Activated T-cell treated with anti-CD3 and anti-CD28 coated beads for 4 hours (primary cell): ENCODE results near the gene ALDH1L1.

Source experiments
- DNase-seq: peaks from one replicate; pipeline ENCODE4 v3.0.0-alpha.2; 2020

The ALDH1L1 gene

GRCh38 chr3:126180477-126181397 lies at the start of gene ALDH1L1:
Gene ALDH1L1, minus strand, starts transcription at chr3:126180586. Its CDS starts 19,607 bp downstream, at chr3:126160979.
- DNase-seq = no peak

DNA sequence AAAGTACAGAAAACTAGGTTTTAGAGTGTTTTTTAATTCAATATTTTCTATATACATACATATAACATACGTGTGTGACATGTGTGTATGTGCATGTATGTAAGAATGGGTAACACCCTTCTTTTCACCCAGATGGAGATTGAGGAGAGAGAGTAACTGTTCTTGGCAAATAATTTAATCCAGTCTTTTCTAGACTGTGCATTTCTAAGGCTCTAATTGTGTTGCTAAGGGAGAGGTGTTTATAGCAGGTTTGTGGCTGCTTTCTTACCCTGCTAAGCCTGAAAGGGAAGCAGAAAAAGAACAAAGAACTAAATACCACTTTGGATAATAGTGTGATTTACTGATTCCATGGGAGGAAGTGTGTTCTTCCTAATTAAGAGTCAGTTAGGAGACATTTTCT lies 46.0 kb upstream of the ALDH1L1 start:
- DNase-seq = no peak

GRCh38 chr3:126216416-126216815 lies 36.0 kb upstream of the ALDH1L1 start:
- DNase-seq = no peak

DNA sequence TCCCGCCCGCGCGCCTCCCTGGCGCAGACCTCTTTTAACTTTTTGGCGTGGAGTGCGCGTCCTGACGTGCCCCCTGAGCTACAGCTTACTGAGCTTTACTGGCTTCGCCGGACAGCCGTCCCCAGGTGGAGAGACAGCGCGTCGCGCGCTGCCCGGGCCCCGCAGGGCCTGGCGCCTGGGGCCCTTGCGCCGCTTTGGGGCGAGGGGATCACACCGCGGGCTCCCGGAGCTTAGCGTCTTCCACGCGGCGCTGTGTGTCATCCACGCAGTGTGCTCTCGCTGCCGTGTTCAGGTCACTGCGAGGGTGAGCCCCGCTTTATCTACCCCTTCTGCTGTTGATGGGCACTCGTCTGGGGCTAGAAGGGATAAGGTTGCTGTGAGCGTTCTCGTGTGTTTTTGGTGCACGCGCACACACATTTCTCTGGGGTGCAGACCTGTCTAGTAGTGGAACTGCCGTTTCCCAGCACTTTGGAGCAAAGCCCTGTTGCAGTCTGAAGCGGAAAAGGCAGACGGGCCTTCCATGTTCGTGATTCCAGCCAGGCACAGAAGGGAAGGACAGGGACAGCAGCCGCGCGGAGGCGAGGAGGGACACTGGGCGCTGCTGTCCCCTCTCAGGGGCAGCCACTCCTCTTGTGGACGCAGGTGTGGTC lies 33.1 kb upstream of the ALDH1L1 start:
- DNase-seq = no peak

DNA sequence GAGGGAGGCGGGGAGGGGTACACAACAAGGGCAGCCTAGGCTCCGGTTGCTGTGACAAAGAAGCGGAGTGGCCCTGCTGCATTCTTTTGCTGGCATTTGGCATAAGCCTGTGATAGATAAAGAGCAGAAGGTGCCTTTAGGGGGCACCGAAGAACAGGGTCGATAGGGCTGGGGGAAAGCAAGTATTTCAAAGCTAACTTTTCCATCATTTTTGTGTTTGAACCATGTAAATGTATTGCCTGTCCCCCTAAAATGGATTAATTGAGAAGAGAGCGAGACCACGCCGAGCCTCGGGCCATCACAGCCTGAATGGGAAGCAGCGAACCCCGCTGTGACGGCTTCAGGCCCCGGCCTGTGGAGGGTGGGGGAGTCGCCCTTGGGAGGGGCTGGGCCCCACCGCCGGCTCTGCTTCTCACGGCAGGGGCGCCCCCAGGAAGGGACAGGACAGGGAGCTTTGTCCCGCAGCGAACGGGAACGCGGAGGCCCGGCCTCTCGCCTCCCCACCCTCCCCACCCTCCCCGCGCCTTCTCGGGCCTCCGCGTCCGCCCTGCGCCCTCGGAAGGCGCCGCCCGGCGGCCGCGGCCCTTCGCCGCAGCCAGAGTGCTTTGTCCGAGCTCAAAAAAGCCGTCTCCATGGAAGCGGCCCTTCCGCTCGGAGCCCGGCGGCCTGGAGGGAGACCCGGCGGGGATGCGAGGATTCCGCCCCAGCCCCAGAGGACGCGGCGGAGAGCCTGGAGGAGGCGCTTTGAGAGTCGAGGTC lies 32.4 kb upstream of the ALDH1L1 start:
- no peak for DNase-seq

GRCh38 chr3:126212250-126212619 lies 31.8 kb upstream of the ALDH1L1 start:
- DNase-seq = no peak

DNA sequence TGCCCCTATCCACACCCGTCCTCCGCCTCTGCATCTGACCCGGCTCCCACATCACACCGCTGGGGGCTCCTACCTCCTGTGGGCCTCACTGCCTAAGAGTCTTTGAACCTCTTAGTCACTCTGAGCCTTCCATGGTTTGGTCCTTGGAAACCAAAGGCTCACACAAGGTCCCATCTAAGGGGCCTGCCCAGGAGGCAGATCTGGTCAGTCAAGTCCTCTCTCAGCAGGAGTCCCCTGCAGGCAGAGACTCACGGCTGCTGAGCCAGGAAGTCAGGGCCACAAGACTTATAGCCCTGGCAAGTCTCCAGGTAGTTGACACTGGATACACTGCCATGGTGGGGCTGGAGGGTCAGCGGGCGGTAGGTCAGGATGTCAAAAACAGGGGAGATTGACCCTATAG lies 31.2 kb upstream of the ALDH1L1 start:
- no peak for DNase-seq

DNA sequence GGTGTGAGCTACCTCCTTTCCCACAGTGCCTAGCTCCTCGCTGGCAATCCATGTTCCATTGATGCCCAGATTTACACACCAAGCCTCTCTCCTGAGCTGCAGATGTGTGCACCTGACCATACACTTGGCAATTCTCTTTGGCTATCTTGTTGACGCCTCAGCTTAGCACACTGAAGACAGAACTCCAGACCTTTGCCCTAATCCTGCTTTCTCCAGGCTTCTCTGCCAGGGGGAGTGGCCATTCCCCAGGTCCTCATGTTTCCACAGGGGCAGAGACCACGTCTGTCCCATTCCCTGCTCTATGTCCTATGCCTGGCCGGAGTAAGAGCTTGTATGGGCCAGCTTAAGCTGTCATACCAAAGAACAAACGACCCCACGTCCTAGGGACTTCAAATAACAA lies 30.2 kb upstream of the ALDH1L1 start:
- DNase-seq = no peak

DNA sequence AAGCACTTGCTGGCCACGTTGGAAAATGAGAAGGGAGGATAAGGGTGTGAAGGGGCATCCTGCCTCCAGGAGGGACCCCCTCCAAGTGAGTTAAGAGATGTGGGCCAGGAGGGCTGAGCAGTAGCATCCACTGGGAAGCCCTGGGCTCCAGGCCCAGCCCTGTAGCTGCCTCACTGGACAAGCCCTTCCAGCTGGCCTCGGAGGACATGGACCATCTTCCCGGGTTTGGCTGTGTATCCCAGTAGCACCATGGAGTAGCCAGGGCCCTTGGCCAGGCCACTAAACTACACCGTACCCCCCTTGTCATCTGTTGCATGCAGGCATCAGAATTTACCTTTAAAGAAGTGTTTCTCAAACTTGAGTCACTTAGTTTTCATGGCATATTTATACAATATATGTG lies 29.4 kb upstream of the ALDH1L1 start:
- no peak for DNase-seq

GRCh38 chr3:126208606-126209256 lies 28.3 kb upstream of the ALDH1L1 start:
- no peak for DNase-seq

GRCh38 chr3:126208182-126208581 lies 27.8 kb upstream of the ALDH1L1 start:
- DNase-seq = no peak

DNA sequence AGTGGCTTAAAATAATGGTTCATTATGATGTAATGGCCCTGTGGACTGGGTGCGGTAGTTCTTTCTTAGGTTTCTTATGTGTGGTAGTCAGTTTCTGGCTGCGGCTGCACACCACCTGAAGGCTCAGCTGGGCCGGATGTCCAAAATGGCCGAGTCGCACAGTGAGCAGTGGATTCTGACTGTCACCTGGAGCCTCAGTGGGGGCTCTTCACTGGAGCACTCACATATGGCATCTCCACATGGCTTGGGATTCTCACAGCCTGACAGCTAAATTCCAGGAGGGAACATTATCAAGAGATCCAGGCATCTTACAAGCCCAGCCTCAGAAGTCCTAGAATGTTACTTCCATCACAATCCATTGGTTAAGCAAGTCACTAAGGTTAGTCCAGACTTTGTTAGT lies 26.8 kb upstream of the ALDH1L1 start:
- DNase-seq = no peak

GRCh38 chr3:126205717-126206655 lies 25.6 kb upstream of the ALDH1L1 start:
- no peak for DNase-seq

DNA sequence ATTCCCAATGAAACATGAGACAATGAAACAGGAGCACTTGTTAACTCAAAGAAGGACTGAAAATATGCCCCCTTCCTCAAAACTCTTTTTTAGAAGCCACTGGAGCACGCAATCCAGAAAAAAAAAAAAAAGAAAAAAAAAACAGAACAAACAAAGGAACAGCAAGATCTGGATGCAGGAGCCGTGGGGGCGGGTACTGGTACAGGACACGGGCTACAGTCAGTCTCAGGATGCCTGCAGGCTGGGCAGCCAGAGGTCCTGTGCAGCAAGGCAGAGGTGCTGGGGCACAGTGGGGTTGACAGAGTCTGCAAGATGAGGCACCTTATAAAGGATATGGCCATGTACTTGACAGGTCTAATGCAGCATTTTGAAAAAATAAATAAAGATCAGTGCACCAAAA lies 22.3 kb upstream of the ALDH1L1 start:
- no peak for DNase-seq

DNA sequence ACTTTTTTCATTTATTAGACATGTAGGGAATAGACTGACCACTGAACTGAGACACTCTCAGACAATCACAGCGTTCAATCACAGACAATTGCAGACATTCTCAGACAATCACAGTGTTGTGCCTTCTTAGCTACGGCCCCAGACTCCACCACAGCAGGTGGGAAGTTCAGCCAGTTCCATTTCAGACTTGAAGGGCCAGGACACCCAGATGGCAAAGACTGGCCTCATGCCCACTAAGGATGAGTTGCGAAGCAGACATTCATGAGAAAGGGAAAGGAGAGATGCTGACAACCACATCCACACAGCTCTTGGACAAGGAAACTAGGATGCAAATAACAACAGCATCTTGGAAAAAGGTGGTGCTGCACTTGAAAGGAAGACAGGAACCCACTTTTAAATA lies 21.9 kb upstream of the ALDH1L1 start:
- DNase-seq = no peak

- no peak for DNase-seq
Measured at GRCh38 chr3:126201168-126201567, 20.8 kb upstream of the ALDH1L1 start.

DNA sequence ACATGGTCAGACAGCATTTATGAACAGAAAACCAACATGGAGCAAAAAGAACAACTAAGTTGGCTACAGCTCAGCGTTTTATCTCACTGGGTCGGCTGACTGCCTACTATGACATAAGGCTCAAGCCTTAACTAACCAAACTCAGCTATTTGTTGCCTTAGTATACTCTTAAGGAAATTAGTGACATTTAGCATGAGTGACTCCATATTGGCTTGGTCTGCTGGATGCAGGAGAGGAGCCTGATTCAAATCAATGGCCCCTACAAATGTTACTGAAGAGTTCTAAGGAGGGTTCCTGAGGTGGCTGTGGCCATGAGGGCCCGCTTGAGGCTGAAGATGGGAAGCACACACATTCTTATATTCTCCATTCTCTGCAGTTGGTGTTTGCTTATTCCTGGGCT lies 20.1 kb upstream of the ALDH1L1 start:
- no peak for DNase-seq

GRCh38 chr3:126199256-126199655 lies 18.9 kb upstream of the ALDH1L1 start:
- no peak for DNase-seq

DNA sequence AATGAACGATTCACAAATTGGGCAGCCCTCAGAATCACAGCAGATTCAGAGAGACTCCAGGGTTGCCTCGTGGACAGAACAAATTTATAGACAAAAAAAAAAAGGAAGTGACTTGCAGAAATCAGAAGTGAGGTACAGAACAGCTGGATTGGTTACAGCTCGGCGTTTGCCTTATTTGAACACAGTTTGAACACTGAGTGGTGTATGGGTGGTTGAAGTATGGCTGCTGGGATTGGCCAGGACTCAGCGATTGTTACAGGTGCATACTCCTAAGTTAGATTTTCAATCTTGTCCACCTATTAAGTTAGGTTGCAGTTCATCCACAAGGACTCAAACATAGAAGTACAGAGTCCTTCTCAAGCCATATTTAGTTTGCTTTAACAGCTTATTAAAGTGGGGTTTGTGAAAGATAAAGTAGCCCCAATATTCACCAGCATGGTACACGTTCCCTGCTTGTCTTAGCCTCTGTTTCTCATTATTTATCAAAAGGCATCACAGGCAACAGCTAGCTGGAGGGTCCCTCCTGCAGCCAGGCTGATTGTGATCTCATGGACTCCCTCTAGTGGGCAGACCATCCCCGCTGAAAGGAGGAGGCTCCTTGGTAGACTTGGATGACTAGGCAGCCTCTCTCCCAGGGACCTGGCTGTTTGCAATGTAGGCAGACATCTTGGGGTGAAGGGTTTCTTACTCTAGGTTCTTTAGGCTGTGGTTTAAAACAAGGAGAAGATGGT lies 17.6 kb upstream of the ALDH1L1 start:
- DNase-seq = peak; percentile 14

- no peak for DNase-seq
Measured at GRCh38 chr3:126197343-126197742, 17.0 kb upstream of the ALDH1L1 start.

- DNase-seq = no peak
Measured at GRCh38 chr3:126194713-126195305, 14.4 kb upstream of the ALDH1L1 start.
